DMS79 treated with DMSO at 0.1 percent for 48 hours (cell line): ENCODE measurements around the gene STAT4.

Experiments
- DNase-seq: peaks from one replicate; lab custom pipeline; 2025; lab: John Stamatoyannopoulos, UW

Gene STAT4

GRCh38 chr2:191176305-191176704 lies 25.5 kb upstream of the STAT4 start:
- DNase-seq, result no peak

DNA sequence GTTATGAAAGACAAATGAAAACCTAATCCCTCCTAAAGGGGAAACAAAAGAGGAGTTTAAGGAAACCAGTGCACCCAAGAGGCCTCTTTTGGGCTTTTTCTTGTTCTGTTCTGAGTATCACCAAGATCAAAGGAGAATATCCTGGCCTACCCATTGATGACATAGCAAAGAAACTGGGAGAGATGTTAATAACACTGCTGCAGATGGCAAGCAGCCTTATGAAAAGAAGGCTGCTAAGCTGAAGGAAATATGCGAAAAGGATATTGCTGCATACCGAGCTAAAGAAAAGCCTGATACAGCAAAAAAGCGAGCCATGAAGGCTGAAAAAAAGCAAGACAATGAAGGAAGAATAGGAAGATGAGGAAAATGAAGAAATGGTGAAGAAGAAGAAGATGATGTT lies 23.6 kb upstream of the STAT4 start:
- DNase-seq, result no peak

DNA sequence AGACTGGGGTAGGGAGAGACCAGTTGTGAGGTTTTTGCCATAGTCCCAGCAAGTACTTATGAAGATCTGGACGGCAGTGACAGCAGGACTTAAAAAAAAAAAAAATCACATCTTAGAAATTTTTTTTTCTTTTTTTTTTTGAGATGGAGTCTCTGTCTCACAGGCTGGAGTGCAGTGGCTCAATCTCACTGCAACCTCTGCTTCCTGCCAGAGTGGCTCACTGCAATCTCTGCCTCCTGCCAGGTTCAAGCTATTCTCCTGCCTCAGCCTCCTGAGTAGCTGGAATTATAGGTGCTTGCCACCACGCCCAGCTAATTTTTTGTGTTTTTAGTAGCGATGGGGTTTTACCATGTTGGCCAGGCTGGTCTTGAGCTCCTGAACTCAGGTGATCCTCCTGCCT lies 22.4 kb upstream of the STAT4 start:
- no peak for DNase-seq

DNA sequence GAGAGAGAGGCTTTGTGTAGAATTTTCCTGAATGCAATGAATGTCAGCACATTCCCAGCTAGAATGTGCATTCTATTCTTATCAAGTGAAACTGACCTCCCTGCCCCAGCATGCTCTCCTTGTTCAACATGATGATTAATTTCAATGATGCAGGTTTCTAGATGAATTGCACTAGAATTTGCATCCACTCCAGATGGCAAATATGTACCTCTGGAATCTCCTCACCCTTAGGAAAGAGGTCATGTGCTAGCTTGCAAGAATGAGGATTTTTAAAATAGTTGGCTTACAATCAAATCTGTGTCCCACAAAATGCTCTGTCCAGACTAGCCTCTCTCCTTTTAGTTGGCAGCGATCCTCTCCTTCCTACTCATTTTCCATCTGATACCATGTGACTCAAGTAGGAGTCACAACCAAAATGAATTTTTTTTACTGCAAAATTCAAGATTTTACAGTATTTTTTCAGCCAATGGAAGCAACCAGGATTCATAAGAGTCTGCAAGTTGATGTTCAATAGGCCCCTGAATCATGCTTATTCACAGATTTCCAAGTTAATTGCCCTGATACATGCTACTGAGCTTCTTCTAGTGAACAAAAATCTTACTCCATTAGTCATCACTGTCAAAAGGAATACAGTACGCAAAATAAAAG lies 21.0 kb upstream of the STAT4 start:
- DNase-seq, result peak; percentile 9

DNA sequence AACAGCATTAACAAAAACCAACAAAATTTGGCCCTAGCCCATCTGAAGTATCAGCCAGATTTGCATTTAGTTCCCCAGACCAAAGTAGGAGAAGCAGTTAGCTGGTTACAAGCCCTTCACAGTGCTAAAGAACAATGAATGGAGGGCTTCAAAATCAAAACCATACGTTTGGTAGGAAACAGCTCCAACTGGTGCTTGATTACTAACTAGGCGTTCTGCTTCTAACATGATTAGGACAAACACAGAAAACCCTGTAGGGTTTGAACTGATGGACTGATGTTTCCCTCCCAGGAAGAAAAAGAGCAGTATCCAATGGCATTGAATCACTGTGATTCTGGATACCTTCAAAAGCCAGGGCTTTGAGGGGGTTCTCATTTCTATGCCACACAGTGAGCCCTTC lies 20.5 kb upstream of the STAT4 start:
- DNase-seq, result no peak

DNA sequence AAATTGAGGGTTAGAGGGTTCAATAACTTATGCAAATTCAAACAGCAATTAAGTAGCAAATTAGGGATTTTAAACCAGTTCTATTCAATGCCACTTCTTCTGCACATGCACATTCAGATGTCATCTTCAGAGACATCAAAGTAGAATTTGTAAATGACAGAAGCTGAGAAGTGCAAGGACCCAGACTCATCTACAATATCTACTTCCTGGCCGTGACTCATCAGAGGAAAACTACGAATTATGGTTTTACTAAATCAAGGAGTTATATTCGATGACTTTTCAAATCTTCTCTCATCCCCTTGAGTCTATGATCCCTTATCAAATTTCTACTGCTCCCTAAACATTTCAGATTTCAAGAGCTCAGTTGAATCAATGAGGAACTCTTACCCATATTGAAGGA lies 20.0 kb upstream of the STAT4 start:
- DNase-seq, result no peak

DNA sequence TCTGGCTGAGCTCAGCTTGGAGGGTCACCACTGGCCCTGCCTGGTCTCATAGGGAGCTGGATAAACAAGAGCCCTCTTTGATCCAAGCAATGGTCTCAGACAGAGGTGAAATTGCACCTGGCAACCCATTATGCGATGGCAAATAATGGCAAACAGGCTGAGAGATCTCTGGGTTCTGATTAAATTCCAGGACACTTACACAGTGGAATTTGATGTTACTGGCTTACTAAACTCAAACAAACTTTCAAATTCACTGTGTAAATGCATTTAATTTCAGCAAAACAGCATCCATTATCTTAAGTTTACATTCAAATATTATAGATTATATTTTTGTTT lies 19.5 kb upstream of the STAT4 start:
- DNase-seq, result no peak

GRCh38 chr2:191169456-191170300 lies 18.9 kb upstream of the STAT4 start:
- DNase-seq, result no peak

DNA sequence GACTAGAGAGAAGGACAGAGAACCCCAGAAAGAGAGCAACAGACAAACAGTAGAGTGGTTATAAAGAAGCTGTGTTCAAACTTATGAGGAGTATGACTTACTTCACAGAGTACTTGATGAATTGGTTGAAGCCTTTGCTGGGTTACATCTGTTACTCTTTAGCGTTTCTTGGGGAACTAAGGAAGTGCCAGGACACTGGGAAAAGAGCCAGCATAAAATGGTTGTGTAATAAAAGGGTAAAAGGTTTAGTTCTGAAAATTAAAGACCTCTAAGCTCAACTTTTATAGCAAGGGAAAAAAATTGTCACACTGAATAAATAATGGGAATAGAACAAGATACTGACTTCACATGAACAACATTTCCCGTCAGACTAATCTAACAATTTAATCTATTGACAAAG lies 17.0 kb upstream of the STAT4 start:
- DNase-seq, result no peak

DNA sequence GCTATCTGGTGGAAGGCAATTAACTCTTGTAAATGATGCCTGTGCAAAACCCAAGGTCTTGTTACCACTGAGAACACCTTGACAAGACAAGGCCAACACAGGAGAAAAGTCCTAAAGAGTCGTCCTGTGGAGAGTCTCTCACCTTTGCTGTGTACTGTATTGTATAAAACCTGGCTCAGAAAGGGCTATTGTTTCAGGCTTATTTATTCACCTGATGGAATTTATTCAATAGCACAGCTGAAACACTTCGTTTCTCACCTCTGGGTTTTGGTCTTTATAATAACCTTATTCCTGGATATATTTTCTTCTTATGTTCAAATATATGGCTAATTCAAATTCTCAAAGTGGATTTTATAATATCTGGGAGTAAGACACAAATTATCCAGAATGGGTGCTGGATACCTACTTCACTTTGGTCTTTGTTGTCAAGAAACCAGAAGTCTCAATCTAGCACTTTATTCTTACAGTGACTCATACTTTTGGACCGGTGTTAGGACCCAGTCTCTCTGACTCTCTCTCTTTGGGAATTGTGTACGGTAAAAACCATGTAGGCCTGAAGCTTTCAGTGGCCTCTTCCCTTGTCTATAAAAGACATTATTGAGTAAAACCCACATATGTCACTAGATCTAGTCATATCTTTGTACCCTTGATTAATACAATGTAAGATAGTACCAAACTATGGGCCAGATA lies 16.1 kb upstream of the STAT4 start:
- no peak for DNase-seq

GRCh38 chr2:191166111-191166755 lies 15.4 kb upstream of the STAT4 start:
- DNase-seq, result peak; percentile 10

DNA sequence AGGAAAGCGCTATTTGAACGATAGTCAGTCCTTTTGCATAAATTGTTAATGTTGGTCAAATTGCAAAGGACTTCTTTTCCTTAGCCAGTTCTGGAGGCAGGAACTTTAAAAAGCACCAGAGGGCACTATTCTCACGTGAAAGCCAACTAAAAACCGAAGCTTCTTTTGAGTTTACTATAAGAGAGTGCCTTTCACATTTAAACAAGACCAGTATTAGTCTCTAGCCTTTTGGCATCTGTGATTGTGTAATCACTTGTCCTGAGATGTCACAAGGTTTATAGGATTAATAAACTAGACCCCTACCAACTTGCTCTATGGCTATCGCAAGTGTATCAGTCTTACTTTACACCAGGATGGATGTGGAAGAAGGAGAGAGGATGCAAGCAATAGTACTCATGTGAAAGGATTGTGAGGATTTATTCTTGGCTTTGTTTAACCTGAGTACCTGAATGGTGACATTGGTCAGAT lies 14.4 kb upstream of the STAT4 start:
- peak; percentile 46 for DNase-seq

GRCh38 chr2:191158747-191159146 lies 8.0 kb upstream of the STAT4 start:
- DNase-seq, result no peak

DNA sequence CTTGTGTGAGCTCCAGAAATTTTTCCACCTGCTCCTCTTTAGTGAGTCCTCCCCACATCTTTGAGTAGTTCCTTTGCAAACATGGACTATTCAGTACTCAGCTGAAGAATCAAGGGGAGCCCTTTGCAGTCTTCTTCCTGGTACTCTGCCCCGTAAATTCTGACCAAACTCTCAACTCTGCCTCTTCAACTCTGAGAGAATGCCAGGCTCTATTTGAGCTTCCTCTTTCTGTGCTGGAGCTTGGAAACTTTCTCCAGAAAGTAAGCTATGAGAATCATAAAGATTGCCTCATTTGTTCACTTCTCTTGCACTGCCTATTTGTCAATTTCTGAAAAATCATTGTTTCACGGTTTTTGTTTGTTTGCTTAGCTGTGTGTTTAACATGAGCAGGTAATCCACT lies 7.4 kb upstream of the STAT4 start:
- no peak for DNase-seq

DNA sequence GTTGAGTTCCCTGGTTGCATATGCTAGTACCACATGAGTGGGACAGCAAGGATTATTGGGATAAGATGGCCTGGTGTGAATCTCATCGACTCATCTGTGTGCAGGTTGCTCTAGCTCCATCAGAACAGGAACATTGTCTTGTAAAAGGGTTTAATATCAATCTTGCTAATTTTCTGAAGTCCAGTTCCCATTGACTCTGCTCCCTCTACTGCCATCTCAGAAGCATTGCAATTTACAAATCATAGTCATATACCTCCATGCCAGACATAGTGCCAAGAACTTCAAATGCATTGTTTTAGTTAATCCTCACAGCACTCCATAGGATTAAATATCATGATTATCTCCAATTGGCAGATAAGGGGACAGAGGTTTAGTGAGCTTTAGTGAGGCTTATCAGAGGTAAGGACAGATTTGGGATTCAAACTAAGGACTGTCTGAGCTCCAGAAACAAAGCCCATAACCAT lies 4.8 kb upstream of the STAT4 start:
- peak; percentile 37 for DNase-seq

DNA sequence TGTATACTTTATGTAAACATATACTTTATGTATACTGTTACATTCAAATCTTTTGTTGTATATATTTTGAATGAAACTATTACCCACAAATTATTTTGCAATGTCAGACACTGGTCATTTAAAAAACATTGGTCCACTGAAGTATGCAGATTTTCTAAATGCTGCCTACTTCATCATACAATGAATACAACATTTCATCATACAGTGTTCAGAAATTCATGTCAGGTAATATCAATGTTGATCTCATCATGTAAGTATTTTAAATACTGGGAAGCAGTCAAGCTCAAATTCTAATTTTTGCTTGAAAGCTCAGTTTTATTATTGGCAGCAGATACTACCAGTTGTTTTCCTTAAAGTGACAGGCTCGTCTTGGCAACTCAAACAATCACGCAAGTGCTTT lies 2.9 kb upstream of the STAT4 start:
- DNase-seq, result no peak

DNA sequence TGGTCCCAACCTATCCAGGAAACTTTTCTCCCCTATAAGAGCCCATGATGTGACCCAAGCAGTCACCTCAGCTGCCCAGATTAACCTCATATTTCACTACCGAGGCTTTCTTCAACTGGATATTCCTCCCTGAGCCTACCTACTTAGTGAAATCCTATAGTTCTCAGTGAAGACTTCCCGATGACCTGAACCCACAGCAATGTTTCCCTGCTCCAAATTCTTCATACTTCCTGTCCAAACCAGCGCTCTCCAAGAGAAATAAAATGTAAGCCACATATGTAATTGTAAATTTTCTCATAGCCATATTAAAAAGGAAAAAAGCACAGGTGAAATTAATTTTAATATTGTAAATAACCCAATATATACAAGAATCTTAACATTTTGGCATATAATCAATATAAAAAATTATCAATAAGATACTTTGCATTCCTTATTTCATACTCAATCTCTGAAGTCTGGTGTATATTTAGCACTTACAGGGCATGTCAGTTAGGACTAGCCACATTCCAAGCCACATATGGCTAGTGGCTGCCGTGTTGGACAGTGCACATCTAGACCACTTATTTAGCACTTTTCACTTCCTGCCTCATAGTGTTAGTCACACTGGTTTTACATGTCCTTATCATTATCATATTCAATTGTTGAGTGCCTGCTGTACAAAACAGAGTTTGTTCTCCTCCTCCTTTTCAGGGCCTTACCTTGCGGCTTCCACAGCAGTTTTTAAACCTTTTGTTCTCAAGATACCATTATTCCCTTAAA lies 1.9 kb upstream of the STAT4 start:
- DNase-seq, result no peak

GRCh38 chr2:191151331-191151730 lies 537 bp upstream of the STAT4 start:
- DNase-seq, result no peak

- DNase-seq, result no peak
Measured at GRCh38 chr2:191150230-191150599, 579 bp downstream of the STAT4 start.

GRCh38 chr2:191149391-191149790 lies 1.4 kb downstream of the STAT4 start:
- no peak for DNase-seq

- no peak for DNase-seq
Measured at GRCh38 chr2:191148791-191149190, 2.0 kb downstream of the STAT4 start.

GRCh38 chr2:191148281-191148680 lies 2.5 kb downstream of the STAT4 start:
- no peak for DNase-seq
